Lower lobe of right lung (tissue), 2 donors: ENCODE results near the gene DCC. TPM values are rescaled to one million over a fixed set of nuclear protein-coding genes. Genes with fewer than 3 reads are reported as not detected.

Experiments
- ATAC-seq, 2 donors: fragments of 200-7000 bp; cut with Tn5 transposase; one replicate each; pipeline ENCODE4 v1.9.1; 2020 to 2022; ENCODE audit warnings: mild to moderate bottlenecking in 2 of 2, moderate library complexity in 2 of 2
- DNase-seq: peaks from one replicate; pipeline ENCODE4 v3.0.0-alpha.2; 2020
- H3K27ac ChIP-seq: fragments of 200-600 bp; one replicate; pipeline ENCODE4 v1.8.0; 2022
- H3K27me3 ChIP-seq: fragments of 200-600 bp; one replicate; pipeline ENCODE4 v1.8.0; 2022; ENCODE audit warnings: low read depth
- H3K36me3 ChIP-seq: fragments of 200-600 bp; one replicate; pipeline ENCODE4 v1.8.0; 2022; ENCODE audit warnings: mild to moderate bottlenecking
- H3K4me1 ChIP-seq: fragments of 200-600 bp; one replicate; pipeline ENCODE4 v1.8.0; 2022
- H3K4me3 ChIP-seq: fragments of 200-600 bp; one replicate; pipeline ENCODE4 v1.8.0; 2022; ENCODE audit warnings: mild to moderate bottlenecking
- H3K9me3 ChIP-seq: fragments of 200-600 bp; one replicate; pipeline ENCODE4 v1.8.0; 2022
- intact Hi-C: fragments of 100-400 bp; cut with DNase I; formaldehyde crosslinking; loops from one replicate; pipeline ENCODE4 v1.11.0; 2022
- total RNA-seq: library from RNA; stranded (reverse); fragmentation: NEBNext Ultra II Directional; extraction: Animal tissue kit (Norgen Biotek cat#: 25700); gene quantifications from one replicate; pipeline ENCODE4 v1.2.1, GENCODE V29; 2021
- TF ChIP-seq, protein P1 (sequence below): fragments of 200-600 bp; IDR thresholded peaks from one replicate; pipeline ENCODE4 v1.8.0; 2022; ENCODE audit warnings: antibody characterized with exemption, mild to moderate bottlenecking
- donor health status: DM: no; HTN: yes; CAD: no; lungs with severe emphysema.

Gene DCC
- total RNA-seq, 1 donor from 2014 or later: 4.5 TPM

DNA sequence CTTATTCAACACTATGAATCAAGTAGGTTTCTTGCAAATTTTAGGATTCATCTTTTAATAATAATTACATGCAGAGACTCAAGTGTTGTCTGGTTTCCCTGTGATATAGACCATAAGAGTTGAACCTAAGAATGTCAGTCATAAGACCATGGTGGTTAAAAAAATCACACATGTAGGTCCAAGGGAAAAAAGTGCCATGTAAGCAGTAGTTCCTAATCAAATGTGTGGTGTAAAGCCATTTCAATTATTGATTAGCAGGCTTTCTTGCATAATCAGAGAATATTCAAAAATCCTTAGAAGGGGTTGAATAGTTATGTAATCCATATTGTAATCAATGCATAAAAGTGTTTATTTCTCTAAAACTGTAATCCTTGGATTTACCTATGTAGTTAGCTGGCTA is 93.8 kb downstream of the DCC start:
- TF ChIP-seq, protein P1, sequence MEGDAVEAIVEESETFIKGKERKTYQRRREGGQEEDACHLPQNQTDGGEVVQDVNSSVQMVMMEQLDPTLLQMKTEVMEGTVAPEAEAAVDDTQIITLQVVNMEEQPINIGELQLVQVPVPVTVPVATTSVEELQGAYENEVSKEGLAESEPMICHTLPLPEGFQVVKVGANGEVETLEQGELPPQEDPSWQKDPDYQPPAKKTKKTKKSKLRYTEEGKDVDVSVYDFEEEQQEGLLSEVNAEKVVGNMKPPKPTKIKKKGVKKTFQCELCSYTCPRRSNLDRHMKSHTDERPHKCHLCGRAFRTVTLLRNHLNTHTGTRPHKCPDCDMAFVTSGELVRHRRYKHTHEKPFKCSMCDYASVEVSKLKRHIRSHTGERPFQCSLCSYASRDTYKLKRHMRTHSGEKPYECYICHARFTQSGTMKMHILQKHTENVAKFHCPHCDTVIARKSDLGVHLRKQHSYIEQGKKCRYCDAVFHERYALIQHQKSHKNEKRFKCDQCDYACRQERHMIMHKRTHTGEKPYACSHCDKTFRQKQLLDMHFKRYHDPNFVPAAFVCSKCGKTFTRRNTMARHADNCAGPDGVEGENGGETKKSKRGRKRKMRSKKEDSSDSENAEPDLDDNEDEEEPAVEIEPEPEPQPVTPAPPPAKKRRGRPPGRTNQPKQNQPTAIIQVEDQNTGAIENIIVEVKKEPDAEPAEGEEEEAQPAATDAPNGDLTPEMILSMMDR: no peak
- no peaks in the 10 kb centered on the region for H3K4me1 ChIP-seq
- H3K27ac ChIP-seq: no peak overlapping the region
- H3K27me3 ChIP-seq: no peaks in the 10 kb centered on the region
- ATAC-seq (no peak), DNase-seq (no peak)
- H3K9me3 ChIP-seq: no peaks in the 10 kb centered on the region
- intact Hi-C loops: no loop called here
- no peaks in the 10 kb centered on the region for H3K36me3 ChIP-seq
- H3K4me3 ChIP-seq: no peak overlapping the region

DNA sequence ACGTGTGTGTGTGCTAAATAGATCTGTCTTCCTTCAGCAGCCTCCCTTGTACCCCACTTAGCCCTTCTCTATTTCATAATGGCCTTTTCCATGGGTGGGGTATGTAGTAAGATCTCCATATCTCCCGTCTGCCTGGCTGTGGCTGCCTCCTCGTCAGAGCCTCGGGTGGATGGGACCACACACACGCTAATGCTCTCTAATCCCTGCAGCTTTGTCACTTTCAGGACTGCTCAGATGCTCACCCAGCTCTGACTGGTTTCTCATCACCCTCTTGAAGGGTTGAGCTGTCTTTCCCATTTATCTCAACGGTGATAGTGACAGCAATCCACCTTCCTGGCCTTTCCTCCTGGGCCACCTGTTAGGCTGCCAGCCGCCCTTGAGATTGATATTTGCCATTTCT is 95.3 kb downstream of the DCC start:
- ATAC-seq (no peak), DNase-seq (no peak)
- no peaks in the 10 kb centered on the region for H3K9me3 ChIP-seq
- no peaks in the 10 kb centered on the region for H3K36me3 ChIP-seq
- TF ChIP-seq, protein P1: no peak
- H3K27ac ChIP-seq: no peak overlapping the region
- no peaks in the 10 kb centered on the region for H3K4me1 ChIP-seq
- intact Hi-C loops: no loop called here
- H3K4me3 ChIP-seq: no peak overlapping the region
- H3K27me3 ChIP-seq: no peaks in the 10 kb centered on the region

DNA sequence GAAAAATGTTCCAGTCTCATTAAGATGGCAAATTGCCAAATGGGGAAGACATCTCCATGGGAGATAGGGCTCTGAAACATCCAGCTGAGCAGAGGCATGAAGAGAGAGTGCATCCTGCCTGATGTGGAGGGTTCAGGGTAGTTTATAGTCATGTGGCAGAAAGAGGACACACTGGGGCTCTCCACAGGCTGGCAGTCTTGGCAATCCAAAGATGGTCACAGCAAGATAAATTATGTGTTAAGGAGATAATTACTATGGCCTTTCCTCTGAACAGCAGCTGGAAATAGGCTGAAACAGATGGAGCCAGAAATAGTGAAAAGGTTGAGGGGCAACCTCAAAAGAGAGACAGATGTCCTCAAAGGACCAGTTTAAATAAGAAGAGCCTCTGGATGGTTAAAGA is 97.2 kb downstream of the DCC start:
- ATAC-seq (no peak), DNase-seq (no peak)
- Histone ChIP-seq H3K9me3 (no peaks in the 10 kb centered on the region), H3K4me1 (no peaks in the 10 kb centered on the region), H3K36me3 (no peaks in the 10 kb centered on the region), H3K27ac (no peak overlapping the region), H3K4me3 (no peak overlapping the region), H3K27me3 (no peaks in the 10 kb centered on the region)
- TF ChIP-seq, protein P1: no peak
- intact Hi-C loops: no loop called here

DNA sequence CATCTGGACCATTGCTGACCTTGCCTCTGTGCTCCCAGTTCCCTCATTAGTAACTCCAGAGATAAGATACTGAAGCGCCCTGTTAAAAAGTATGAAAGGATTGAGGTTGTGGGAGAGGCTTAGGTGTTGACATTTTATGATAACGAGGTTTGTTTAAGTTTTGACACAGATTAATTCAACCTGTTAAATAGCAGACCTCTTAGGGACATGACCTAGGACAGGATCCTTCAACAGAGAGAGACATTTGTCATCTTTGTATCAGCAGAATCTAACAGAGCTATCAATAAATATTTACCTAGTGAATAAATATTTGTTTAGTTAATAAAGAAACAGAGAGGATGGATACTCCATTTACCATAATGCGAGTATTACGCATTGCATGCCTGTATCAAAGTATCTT is 99.5 kb downstream of the DCC start:
- no peak for DNase-seq
- no peaks in the 10 kb centered on the region for H3K27me3 ChIP-seq
- no peak for ATAC-seq
- TF ChIP-seq, protein P1: no peak
- no peaks in the 10 kb centered on the region for H3K36me3 ChIP-seq
- no peak overlapping the region for H3K4me3 ChIP-seq
- no peaks in the 10 kb centered on the region for H3K4me1 ChIP-seq
- no peaks in the 10 kb centered on the region for H3K9me3 ChIP-seq
- H3K27ac ChIP-seq: no peak overlapping the region
- intact Hi-C loops: no loop called here

DNA sequence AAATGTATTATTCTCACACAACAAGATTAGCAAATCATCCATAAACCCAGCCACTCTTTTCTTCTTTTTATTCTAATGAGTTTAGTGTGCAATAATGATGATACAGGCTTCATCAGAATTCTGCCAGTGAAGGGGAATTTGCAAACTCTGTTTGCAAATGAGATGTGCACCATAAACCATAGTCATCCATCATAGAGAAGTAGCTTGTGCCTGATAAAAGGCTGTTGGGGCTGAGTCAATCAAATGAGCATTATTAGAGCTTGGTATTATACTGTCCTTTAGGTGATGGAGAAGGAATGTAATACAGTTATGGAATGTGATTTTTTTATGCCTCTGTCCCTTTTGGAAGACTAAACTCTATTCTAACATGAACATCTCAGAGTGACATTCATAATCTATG is 101.8 kb downstream of the DCC start:
- Histone ChIP-seq H3K27me3 (no peaks in the 10 kb centered on the region), H3K4me3 (no peak overlapping the region), H3K27ac (no peak overlapping the region), H3K4me1 (no peaks in the 10 kb centered on the region), H3K9me3 (no peaks in the 10 kb centered on the region), H3K36me3 (no peaks in the 10 kb centered on the region)
- ATAC-seq (no peak), DNase-seq (no peak)
- intact Hi-C loops: no loop called here
- TF ChIP-seq, protein P1: no peak

DNA sequence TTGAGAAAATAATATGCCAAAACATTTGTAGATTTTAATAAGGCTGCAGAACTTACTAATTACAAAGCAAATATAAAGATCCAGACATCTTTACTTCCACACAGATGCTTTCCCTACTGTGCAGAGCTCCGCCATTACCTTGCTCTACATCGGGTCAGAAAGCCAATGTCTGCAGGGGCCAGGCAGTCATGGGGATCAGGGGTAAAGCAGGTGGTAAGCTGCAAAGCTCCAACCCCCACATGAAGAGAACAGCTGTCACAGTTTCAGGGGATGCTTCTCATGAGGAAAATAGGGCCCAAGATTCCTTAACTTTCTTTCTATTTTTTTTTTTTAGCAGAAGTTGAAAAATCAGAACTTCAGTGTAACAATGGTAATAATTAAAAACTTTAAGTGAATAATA is 102.7 kb downstream of the DCC start:
- Histone ChIP-seq H3K4me3 (no peak overlapping the region), H3K4me1 (no peaks in the 10 kb centered on the region), H3K36me3 (no peaks in the 10 kb centered on the region), H3K27ac (no peak overlapping the region), H3K27me3 (no peaks in the 10 kb centered on the region), H3K9me3 (no peaks in the 10 kb centered on the region)
- TF ChIP-seq, protein P1: no peak
- DNase-seq (no peak), ATAC-seq (no peak)
- intact Hi-C loops: no loop called here
